Thoracic aorta (tissue), 2 donors: ENCODE results near the gene ACTN1. TPM values are rescaled to one million over a fixed set of nuclear protein-coding genes. Genes with fewer than 3 reads are reported as not detected.
"Not testable (repeated sequence)": the region's sequence is repeated elsewhere in the genome, so short reads cannot be mapped to it uniquely, and the experiment has no call there.

ENCODE experiments used
- ATAC-seq: fragments of 150-250 bp; one replicate; pipeline ENCODE4 v1.8.0; 2017; ENCODE audit warnings: low read depth; ENCODE audit not compliant: insufficient number of reproducible peaks, low FRiP score
- DNase-seq: peaks from one replicate; pipeline ENCODE4 v3.0.0-alpha.2; 2020; ENCODE audit warnings: low spot score
- H3K27ac ChIP-seq, 2 donors: fragments of 200-600 bp; sonication (generic); 1 replicate in 1 of 2; 2 replicates in 1 of 2; pipeline ENCODE4 v1.5.1; 2016; ENCODE audit warnings: mild to moderate bottlenecking in 2 of 2, moderate library complexity in 2 of 2
- H3K27me3 ChIP-seq: fragments of 200-600 bp; sonication (generic); replicated peaks from 2 replicates; pipeline ENCODE4 v1.6.0; 2016; ENCODE audit warnings: mild to moderate bottlenecking; ENCODE audit not compliant: insufficient read depth
- H3K36me3 ChIP-seq: fragments of 200-600 bp; sonication (generic); one replicate; pipeline ENCODE4 v1.5.1; 2016
- H3K4me1 ChIP-seq, 2 donors: fragments of 200-600 bp; sonication (generic); 1 replicate in 1 of 2; 2 replicates in 1 of 2; pipeline versions ENCODE4 v1.5.1 to v1.6.0; 2016; ENCODE audit warnings: low read depth in 2 of 2, mild to moderate bottlenecking in 1 of 2; ENCODE audit not compliant: control insufficient read depth in 1 of 2
- H3K4me3 ChIP-seq: fragments of 200-600 bp; sonication (generic); 2 replicates; pipeline ENCODE4 v1.5.1; 2016; ENCODE audit warnings: mild to moderate bottlenecking
- H3K9me3 ChIP-seq: fragments of 200-600 bp; sonication (generic); 2 replicates; pipeline ENCODE4 v1.5.1; 2016
- CTCF ChIP-seq: fragments of 200-600 bp; sonication (generic); IDR thresholded peaks from one replicate; pipeline ENCODE4 v1.5.1; 2019; ENCODE audit warnings: antibody characterized with exemption
- total RNA-seq, 2 donors: library from RNA; depleted of rRNA; stranded (reverse); fragments of >200 nt; gene quantifications; one replicate each; pipeline versions ENCODE4 v1.1.0 to v1.2.3, GENCODE V29; 2016

ACTN1 gene
- total RNA-seq, 2 donors from 2014 or later: 1,201 to 1,291 TPM

GRCh38 chr14:68973639-68974038, 5.5 kb downstream of the ACTN1 start:
- no peak for DNase-seq
- Histone ChIP-seq H3K27me3 (no peaks in the 10 kb centered on the region), H3K9me3 (no peaks in the 10 kb centered on the region), H3K4me1 (peaks cover 69 to 85% of the 10 kb centered on the region in 2 donors), H3K27ac (peak overlapping the region; percentile 100), H3K4me3 (peak overlapping the region; percentile 99), H3K36me3 (peaks cover 28% of the 10 kb centered on the region)
- ATAC-seq: no peak
- no peak for TF ChIP-seq CTCF

- H3K4me1 ChIP-seq: peaks cover 73 to 89% of the 10 kb centered on the region in 2 donors
- ATAC-seq, H3K9me3 ChIP-seq, DNase-seq, H3K27me3 ChIP-seq: not testable (repeated sequence)
- H3K36me3 ChIP-seq: peaks cover 30% of the 10 kb centered on the region
- H3K27ac ChIP-seq: peak overlapping the region; percentile 100
- peak overlapping the region; percentile 99 for H3K4me3 ChIP-seq
These were observed 5.9 kb downstream of the ACTN1 start for GRCh38 chr14:68973219-68973565.

GRCh38 chr14:68972507-68973218, 6.4 kb downstream of the ACTN1 start:
- DNase-seq (no peak), ATAC-seq (no peak)
- TF ChIP-seq CTCF: no peak
- Histone ChIP-seq H3K4me3 (peak overlapping the region; percentile 99), H3K9me3 (no peaks in the 10 kb centered on the region), H3K36me3 (peaks cover 30% of the 10 kb centered on the region), H3K4me1 (peaks cover 78 to 94% of the 10 kb centered on the region in 2 donors), H3K27me3 (no peaks in the 10 kb centered on the region), H3K27ac (peak overlapping the region; percentile 100)

GRCh38 chr14:68971411-68972035, 7.6 kb downstream of the ACTN1 start:
- no peak for TF ChIP-seq CTCF
- ATAC-seq: no peak
- no peak for DNase-seq
- Histone ChIP-seq H3K27ac (peak overlapping the region; percentile 100), H3K9me3 (no peaks in the 10 kb centered on the region), H3K27me3 (no peaks in the 10 kb centered on the region), H3K4me3 (peak overlapping the region; percentile 48), H3K4me1 (peaks cover 90 to 98% of the 10 kb centered on the region in 2 donors), H3K36me3 (peaks cover 30% of the 10 kb centered on the region)

- DNase-seq: no peak
- H3K4me3 ChIP-seq: peak overlapping the region; percentile 48
- peaks cover 30% of the 10 kb centered on the region for H3K36me3 ChIP-seq
- no peak for ATAC-seq
- no peaks in the 10 kb centered on the region for H3K27me3 ChIP-seq
- H3K4me1 ChIP-seq: peaks cover 89 to 100% of the 10 kb centered on the region in 2 donors
- no peak for TF ChIP-seq CTCF
- H3K27ac ChIP-seq: peak overlapping the region; percentile 100
- H3K9me3 ChIP-seq: no peaks in the 10 kb centered on the region
These were observed 8.4 kb downstream of the ACTN1 start for GRCh38 chr14:68970736-68971135.
